GM12892 (cell line): ENCODE data around the gene RNF166.
"Not testable (repeated sequence)": the region's sequence is repeated elsewhere in the genome, so short reads cannot be mapped to it uniquely, and the experiment has no call there.

Source experiments
- DNase-seq: peaks from one replicate; pipeline ENCODE4 v3.0.0; 2011; ENCODE audit not compliant: insufficient read length
- FAIRE-seq: peaks from 2 replicates; lab custom pipeline; 2011; peaks lifted over from hg19 to GRCh38; lab: Jason Lieb, UNC
- POLR2A ChIP-seq: IDR thresholded peaks from 2 replicates; pipeline ENCODE4 v1.6.1; 2011; ENCODE audit warnings: low read depth, low read length, control low read depth
- POLR2AphosphoS5 ChIP-seq: IDR thresholded peaks from 2 replicates; pipeline ENCODE4 v1.6.1; 2011; ENCODE audit warnings: low read depth, low read length, control low read depth
- TAF1 ChIP-seq: IDR thresholded peaks from 2 replicates; pipeline ENCODE4 v1.6.1; 2011; ENCODE audit warnings: low read depth, mild to moderate bottlenecking, control low read depth, low read length, borderline replicate concordance

RNF166 gene

DNA sequence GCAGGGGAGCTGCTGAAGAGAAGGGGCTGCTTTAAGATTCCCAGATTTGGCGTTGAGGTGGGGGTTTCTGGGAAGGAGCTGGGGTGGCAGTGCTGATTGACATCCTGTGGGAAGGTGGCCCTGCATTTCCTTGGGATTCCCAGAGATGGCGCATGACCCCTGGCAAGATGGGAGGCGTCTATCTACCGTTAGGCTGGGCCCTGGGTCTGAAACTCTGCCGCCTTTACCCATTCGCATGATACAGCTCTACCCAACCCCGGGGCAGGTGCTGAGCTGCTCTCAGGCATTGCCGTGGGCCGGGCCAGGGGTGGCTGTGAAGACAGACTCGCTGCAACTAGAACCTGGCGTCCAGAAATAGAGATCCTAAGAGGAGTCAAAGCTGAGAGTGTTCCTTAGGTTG is 33.4 kb downstream of the RNF166 start:
- no peak for TF ChIP-seq TAF1
- TF ChIP-seq POLR2A, result no peak
- TF ChIP-seq POLR2AphosphoS5, result no peak

DNA sequence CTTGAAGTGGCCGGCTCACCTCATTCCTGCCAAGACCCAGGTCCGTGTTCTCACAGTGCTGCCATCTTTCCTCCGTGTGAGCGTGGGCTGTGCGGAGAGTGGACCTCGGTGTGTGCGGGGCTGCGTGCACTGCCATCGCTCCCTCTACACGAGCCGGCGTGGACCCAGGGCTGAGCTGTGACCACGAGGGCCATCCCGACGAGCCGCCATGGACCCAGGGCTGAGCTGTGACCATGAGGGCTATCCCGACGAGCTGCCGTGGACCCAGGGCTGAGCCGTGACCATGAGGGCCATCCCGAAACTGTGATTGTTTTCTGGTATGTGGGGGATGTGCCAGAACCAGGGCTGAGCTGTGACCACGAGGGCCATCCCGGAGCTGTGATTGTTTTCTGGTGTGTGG is 34.4 kb downstream of the RNF166 start:
- FAIRE-seq (no peak), DNase-seq (no peak)
- no peak for TF ChIP-seq POLR2AphosphoS5

More for the DNA sequence above, 33.4 kb downstream of the RNF166 start:
- FAIRE-seq (no peak), DNase-seq (no peak)

DNA sequence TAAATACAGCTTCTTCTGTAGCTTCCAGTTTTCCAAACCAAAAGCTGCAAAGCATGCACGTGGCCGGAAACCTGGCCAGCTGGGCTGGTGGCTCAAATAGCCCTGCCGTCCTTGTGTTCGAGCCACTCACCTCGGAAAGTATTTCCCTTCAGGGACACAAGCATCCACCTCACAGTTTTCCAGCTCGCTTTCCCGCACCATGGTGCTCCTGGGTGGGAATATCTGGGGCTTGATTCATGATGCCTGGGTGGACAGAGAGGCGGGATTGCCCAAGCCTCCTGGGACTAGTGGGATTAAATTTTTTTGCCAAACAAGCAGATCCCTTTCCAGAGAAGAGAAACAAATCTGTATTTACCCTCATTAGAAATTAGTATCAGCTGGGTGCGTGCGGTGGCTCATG is 36.2 kb downstream of the RNF166 start:
- DNase-seq (no peak), FAIRE-seq (no peak)
- TF ChIP-seq POLR2A (no peak), POLR2AphosphoS5 (no peak), TAF1 (no peak)

DNA sequence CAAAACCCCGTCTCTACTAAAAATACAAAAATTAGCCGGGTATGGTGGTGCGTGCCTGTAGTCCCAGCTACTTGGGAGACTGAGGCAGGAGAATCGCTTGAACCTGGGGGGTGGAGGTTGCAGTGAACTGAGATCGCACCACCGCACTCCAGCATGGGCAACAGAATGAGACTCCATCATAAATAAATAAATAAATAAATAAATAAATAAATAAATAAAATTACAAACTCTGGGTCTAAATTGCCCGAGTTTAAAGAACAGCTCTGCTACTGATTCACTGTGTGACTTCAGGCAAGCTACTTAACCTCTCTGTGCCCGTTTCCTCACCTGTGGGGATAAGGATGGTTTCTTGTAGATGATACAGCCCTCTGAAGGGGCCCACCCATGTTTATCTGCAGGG is 36.7 kb downstream of the RNF166 start:
- not testable (repeated sequence) for DNase-seq, FAIRE-seq

DNA sequence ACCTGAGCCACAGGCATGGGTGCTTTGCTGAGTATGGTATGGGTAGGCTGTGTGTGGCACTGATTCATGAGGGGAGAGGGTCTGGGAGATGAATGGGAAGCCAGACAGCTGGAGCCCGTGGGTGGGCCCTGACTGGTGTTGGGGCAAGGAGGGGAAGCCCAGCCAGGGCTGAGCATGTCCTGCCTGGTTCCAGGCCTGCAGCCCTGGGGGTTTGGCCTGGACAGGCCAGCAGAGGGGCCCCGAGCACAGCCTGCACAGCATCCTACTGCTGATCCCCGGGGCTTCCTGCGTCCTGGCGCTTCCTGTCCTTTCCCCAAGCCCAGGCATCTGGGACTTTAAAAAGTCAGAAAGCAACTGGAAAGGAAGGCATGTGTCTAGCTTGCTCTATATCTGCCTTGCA is 38.7 kb downstream of the RNF166 start:
- FAIRE-seq, result no peak
- TF ChIP-seq POLR2A (no peak), TAF1 (no peak), POLR2AphosphoS5 (no peak)
- DNase-seq, result no peak

DNA sequence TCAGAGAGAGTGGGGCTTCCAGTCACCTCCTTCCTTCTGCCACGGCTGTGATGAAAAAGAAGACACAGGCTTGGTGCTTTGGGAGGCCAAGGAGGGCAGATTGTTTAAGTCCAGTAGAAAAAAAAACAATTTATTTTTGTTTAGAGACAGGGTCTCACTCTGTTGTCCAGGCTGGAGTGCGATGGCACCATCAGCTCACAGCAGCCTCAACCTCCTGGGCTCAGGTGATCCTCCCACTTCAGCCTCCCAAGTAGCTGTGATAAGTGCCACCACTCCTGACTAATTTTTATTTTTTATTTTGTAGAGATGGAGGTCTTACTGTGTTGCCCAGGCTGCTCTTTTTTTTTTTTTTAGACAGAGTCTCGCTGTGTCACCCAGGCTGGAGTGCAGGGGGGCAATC is 40.6 kb downstream of the RNF166 start:
- TF ChIP-seq TAF1 (no peak), POLR2AphosphoS5 (no peak), POLR2A (no peak)
- no peak for FAIRE-seq
- no peak for DNase-seq

DNA sequence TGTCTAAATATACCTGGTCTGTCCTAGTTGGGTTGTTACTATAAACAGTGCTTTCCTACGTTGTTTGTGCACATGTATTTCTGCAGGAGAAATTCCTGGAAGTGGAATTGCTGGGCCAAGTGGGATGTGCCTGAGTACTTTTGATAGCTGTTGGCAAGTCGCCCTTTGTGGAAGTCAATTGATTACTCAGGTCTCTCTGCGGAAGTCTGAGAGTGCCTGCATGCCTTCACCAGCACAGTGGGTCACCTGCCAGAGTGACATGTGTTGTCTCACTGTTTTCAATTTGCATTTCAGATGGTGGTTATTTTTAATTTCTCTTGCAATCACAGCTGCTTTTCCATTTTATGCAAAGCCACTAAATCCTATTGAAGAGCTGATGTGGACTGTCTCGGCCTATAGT is 41.1 kb downstream of the RNF166 start:
- TF ChIP-seq TAF1, result no peak
- TF ChIP-seq POLR2AphosphoS5, result no peak
- no peak for TF ChIP-seq POLR2A
- DNase-seq, result no peak
- FAIRE-seq, result no peak

DNA sequence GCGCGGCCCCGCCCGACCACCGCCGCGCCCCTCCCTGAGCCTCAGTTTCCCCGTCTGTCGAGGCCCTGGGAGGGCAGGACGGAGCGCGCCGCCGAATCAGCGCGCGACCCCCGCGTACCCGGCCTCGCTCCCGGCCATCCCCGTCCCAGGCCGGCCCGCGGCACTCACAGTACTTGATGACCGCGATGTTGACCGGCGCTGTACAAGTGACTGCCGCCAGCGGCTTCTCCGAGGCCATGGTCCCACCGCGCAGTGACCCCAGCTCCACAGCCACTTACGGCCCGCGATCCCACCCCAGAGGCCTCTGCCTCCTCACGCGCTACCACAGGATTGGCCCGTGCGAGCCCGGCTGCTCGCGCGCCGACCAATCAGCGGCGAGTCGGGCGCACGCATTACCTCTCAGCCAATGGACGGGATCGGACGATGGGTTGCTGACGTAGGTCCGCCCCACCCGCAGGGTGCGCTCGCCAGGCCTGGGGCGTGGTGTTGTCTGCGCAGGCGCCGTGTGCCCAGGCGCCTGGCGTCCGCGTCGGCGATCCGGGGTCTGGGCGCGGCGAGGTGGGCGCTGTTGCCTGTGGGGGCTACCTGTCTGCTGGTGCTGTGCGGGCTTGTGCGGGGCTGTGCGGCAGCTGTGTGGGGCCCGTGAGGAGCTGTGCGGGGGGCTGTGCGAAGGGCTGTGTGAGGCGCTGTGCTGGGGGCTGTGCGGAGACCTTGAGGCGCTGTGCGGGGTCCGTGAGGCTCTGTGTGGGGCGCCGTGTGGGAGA is 43.2 kb downstream of the RNF166 start, which contains the start of gene MVD:
Gene MVD, minus strand, starts transcription at position 249 of the 764 bp plus-strand sequence. Its CDS starts 11 bp downstream, at position 238.
- DNase-seq (peak; percentile 100), FAIRE-seq (peak; percentile 99)
- TF ChIP-seq TAF1 (peak; percentile 65), POLR2AphosphoS5 (peak; percentile 80), POLR2A (peak; percentile 88)

DNA sequence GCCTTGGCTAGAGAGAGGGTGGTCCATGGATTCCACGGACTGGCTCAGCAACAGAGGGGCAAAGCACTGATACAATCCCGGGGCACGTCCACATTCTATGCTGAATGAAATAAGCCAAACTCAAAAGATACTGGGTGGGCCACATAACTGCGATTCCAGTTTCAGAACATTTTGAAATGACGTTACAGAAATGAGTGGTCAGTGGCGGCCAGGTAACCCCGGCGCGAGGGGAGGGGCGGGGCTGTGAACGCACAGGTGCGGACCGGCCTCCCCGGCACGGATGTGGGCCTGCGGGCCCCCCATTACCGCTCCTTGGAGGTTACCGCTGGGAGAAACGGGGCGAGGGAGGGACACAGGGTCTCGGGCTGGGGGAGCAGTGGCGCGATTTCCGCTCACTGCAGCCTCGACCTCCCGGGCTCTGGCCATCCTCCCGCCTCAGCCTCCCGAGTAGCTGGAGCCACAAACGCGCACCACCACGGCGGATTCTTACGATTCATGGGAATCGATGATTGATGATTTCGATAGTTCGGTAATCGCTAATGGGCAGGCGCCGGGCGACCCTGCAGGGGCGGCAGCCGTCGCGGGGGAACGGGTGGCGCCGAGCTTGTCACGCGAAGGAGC is 43.9 kb downstream of the RNF166 start:
- no peak for TF ChIP-seq POLR2A
- TF ChIP-seq TAF1, result no peak
- TF ChIP-seq POLR2AphosphoS5, result no peak
- DNase-seq (no peak), FAIRE-seq (no peak)

DNA sequence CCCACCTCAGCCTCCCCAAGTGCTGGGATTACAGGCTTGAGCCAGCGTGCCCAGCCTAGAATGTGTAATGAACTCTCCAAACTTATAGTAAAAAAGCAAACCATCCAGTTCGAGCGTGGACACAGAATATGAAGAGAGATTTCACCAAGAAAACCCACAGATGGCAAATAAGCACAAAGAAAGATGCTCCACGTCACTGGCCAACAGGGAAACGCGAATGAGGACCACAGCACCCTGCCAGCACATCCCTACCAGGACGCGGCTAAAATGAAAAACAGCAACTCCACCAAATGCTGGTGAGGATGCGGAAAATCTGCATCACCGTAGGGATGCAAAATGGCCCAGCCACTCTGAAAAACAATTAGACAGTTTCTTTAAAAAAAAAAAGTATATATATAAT is 44.7 kb downstream of the RNF166 start:
- TF ChIP-seq POLR2A (no peak), POLR2AphosphoS5 (no peak), TAF1 (no peak)
- DNase-seq (no peak), FAIRE-seq (no peak)

DNA sequence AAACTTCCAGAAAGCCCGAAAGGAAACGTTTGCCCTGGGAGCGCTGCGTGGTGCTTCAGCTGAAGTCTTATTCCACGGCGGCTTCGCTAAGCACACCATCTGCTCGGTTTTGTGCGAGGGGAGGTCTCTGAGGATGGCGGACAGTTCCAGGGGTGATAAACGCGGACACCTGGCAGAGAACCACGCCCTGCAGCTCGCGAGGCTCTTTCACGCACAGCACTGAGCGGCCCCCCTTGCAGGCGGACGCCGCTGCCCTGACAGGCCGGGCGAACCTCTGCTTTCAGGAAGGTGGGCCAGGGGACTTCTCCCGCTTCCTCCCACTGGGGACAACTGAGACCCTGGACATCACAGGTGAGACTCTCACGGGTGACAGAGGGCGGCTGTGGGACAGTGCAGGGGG is 47.0 kb downstream of the RNF166 start:
- FAIRE-seq, result no peak
- no peak for TF ChIP-seq POLR2AphosphoS5
- no peak for TF ChIP-seq TAF1
- TF ChIP-seq POLR2A, result no peak
- no peak for DNase-seq

DNA sequence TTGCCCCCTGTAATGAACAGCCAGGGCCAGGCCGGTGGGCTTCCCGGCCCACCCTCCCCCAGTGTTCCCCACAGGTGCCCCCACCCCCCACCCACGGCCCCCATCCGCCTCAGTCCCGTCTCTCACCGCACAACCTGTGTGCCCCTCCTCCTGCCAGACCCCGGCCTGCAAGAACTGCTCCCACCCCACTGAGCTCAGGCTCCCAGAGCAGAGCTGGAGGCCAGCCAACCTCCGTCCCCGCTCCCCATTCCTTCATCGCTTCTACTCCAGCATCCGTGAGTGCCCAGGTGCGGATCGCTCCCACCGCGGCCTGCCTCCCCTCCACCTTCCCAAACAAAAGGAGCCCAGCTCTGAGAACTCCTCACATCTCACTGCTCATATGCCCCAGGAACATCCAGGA is 47.5 kb downstream of the RNF166 start:
- no peak for TF ChIP-seq TAF1
- no peak for TF ChIP-seq POLR2AphosphoS5
- no peak for TF ChIP-seq POLR2A
- no peak for FAIRE-seq
- no peak for DNase-seq

DNA sequence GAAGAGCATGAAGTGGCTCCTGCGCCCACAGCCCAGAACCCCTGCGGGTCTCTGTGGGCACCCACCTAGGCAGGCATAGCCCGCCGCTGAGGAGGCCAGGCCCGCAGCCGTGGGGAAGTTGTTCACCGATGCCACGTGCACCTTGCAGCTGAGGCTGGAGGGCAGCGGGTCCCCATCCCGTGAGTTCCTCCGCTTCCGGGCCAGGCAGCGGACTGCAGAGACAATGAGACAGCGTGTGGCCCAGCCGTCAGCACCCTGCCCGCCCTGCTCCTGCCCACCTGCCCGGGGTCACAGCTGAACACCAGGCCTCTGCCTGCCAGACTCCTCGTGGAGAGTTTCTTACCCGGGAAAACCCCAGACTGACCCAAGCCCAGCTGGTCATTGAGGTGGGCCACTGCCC is 48.8 kb downstream of the RNF166 start:
- no peak for DNase-seq
- TF ChIP-seq POLR2AphosphoS5, result no peak
- no peak for TF ChIP-seq POLR2A
- no peak for TF ChIP-seq TAF1
- no peak for FAIRE-seq
